HEK293T (cell line): Measurements from ENCODE around the gene HIPK1.

Experiments
- BHLHE40 ChIP-seq: fragments of 450-650 bp; IDR thresholded peaks from 2 replicates; pipeline ENCODE4 v1.6.1; 2016; ENCODE audit warnings: mild to moderate bottlenecking, moderate library complexity, borderline replicate concordance
- FOXA1 ChIP-seq: fragments of 450-650 bp; IDR thresholded peaks from 2 replicates; pipeline ENCODE4 v1.6.1; 2016; ENCODE audit warnings: mild to moderate bottlenecking
- FOXM1 ChIP-seq: fragments of 450-650 bp; IDR thresholded peaks from 2 replicates; pipeline ENCODE4 v1.6.1; 2017; ENCODE audit warnings: mild to moderate bottlenecking, borderline replicate concordance
- HDGF ChIP-seq: fragments of 450-650 bp; IDR thresholded peaks from 2 replicates; pipeline ENCODE4 v1.6.1; 2017; ENCODE audit warnings: antibody characterized with exemption, borderline replicate concordance
- L3MBTL2 ChIP-seq: fragments of 450-650 bp; conservative IDR thresholded peaks from 2 replicates; pipeline ENCODE4 v1.6.1; 2016; ENCODE audit warnings: mild to moderate bottlenecking
- LEF1 ChIP-seq: fragments of 450-650 bp; IDR thresholded peaks from 2 replicates; pipeline ENCODE4 v1.6.1; 2017; ENCODE audit warnings: mild to moderate bottlenecking, borderline replicate concordance
- NFRKB ChIP-seq: fragments of 450-650 bp; IDR thresholded peaks from 2 replicates; pipeline ENCODE4 v1.6.1; 2016; ENCODE audit warnings: mild to moderate bottlenecking, moderate library complexity
- PKNOX1 ChIP-seq: fragments of 450-650 bp; IDR thresholded peaks from 2 replicates; pipeline ENCODE4 v1.6.1; 2016
- SP1 ChIP-seq: fragments of 450-650 bp; IDR thresholded peaks from 2 replicates; pipeline ENCODE4 v1.6.1; 2017
- SUZ12 ChIP-seq: fragments of 450-650 bp; IDR thresholded peaks from 2 replicates; pipeline ENCODE4 v1.6.1; 2016; ENCODE audit warnings: mild to moderate bottlenecking
- TARDBP ChIP-seq: fragments of 450-650 bp; IDR thresholded peaks from 2 replicates; pipeline ENCODE4 v1.6.1; 2016

- TF ChIP-seq FOXM1, result no peak
- no peak for TF ChIP-seq SUZ12
- no peak for TF ChIP-seq LEF1
- no peak for TF ChIP-seq SP1
- TF ChIP-seq TARDBP, result no peak
- no peak for TF ChIP-seq BHLHE40
- TF ChIP-seq NFRKB, result no peak
- no peak for TF ChIP-seq L3MBTL2
- TF ChIP-seq PKNOX1, result no peak
- no peak for TF ChIP-seq FOXA1
- no peak for TF ChIP-seq HDGF
These were observed 79.9 kb downstream of the HIPK1 start for GRCh38 chr1:114008993-114009392.
